OCI-LY3 (cell line): ENCODE results near the gene CTBP2.

ENCODE experiments used
- EZH2phosphoT487 ChIP-seq: fragments of 200-600 bp; shearing (Covaris generic); IDR thresholded peaks from 2 replicates; pipeline ENCODE4 v1.6.1; 2018; ENCODE audit warnings: antibody characterized with exemption, mixed run types, low read depth
- TF ChIP-seq, protein P1 (sequence below): fragments of 200-600, 300-600 bp; sonication (generic); IDR thresholded peaks from 2 replicates; pipeline ENCODE4 v1.5.1; 2014; ENCODE audit warnings: antibody characterized with exemption, low read length, low read depth

DNA sequence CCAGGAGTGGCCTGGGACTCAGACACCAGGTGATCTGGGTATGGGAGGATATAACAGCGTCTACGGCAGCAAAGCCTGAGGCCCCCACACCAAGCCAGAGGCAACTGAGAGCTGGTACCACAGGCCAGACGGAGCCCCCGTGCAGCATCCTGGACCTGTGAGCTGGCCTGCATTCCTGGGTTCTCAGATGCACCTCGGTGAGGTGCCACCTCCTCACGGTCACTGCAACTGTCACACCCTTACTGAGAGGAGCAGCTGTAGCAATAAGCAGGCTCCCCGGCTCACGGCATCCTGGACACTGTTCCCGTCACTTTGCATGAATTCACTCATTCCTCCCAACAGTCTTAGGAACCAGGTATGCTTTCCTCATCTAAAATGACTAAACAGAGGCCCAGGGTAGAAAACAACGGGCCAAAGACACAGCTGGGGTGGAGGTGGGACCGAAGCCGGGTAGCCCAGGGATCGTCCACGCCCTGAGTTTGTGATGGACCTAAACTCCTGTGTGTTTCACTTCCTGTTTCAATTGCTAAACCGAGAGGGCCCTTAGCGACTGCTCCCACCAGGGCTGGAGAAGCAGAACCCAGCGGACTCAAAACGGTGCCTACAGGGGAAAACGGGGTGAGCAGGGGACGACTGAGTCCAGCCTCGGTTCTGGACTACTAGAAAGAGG, 98.7 kb downstream of the CTBP2 start:
- TF ChIP-seq, protein P1, sequence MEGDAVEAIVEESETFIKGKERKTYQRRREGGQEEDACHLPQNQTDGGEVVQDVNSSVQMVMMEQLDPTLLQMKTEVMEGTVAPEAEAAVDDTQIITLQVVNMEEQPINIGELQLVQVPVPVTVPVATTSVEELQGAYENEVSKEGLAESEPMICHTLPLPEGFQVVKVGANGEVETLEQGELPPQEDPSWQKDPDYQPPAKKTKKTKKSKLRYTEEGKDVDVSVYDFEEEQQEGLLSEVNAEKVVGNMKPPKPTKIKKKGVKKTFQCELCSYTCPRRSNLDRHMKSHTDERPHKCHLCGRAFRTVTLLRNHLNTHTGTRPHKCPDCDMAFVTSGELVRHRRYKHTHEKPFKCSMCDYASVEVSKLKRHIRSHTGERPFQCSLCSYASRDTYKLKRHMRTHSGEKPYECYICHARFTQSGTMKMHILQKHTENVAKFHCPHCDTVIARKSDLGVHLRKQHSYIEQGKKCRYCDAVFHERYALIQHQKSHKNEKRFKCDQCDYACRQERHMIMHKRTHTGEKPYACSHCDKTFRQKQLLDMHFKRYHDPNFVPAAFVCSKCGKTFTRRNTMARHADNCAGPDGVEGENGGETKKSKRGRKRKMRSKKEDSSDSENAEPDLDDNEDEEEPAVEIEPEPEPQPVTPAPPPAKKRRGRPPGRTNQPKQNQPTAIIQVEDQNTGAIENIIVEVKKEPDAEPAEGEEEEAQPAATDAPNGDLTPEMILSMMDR, result no peak
- TF ChIP-seq EZH2phosphoT487, result no peak
